ENCODE data around the gene LRRC8A.

Gene LRRC8A

DNA sequence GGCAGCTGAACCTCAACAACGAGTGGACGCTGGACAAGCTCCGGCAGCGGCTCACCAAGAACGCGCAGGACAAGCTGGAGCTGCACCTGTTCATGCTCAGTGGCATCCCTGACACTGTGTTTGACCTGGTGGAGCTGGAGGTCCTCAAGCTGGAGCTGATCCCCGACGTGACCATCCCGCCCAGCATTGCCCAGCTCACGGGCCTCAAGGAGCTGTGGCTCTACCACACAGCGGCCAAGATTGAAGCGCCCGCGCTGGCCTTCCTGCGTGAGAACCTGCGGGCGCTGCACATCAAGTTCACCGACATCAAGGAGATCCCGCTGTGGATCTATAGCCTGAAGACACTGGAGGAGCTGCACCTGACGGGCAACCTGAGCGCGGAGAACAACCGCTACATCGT, 26.4 kb downstream of the LRRC8A start:
- TF ChIP-seq, protein P1, sequence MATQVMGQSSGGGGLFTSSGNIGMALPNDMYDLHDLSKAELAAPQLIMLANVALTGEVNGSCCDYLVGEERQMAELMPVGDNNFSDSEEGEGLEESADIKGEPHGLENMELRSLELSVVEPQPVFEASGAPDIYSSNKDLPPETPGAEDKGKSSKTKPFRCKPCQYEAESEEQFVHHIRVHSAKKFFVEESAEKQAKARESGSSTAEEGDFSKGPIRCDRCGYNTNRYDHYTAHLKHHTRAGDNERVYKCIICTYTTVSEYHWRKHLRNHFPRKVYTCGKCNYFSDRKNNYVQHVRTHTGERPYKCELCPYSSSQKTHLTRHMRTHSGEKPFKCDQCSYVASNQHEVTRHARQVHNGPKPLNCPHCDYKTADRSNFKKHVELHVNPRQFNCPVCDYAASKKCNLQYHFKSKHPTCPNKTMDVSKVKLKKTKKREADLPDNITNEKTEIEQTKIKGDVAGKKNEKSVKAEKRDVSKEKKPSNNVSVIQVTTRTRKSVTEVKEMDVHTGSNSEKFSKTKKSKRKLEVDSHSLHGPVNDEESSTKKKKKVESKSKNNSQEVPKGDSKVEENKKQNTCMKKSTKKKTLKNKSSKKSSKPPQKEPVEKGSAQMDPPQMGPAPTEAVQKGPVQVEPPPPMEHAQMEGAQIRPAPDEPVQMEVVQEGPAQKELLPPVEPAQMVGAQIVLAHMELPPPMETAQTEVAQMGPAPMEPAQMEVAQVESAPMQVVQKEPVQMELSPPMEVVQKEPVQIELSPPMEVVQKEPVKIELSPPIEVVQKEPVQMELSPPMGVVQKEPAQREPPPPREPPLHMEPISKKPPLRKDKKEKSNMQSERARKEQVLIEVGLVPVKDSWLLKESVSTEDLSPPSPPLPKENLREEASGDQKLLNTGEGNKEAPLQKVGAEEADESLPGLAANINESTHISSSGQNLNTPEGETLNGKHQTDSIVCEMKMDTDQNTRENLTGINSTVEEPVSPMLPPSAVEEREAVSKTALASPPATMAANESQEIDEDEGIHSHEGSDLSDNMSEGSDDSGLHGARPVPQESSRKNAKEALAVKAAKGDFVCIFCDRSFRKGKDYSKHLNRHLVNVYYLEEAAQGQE (IDR thresholded peaks at IDR 0.05; ENCODE audit: low read depth) = no peak
- TF ChIP-seq, protein P2, sequence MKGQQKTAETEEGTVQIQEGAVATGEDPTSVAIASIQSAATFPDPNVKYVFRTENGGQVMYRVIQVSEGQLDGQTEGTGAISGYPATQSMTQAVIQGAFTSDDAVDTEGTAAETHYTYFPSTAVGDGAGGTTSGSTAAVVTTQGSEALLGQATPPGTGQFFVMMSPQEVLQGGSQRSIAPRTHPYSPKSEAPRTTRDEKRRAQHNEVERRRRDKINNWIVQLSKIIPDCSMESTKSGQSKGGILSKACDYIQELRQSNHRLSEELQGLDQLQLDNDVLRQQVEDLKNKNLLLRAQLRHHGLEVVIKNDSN (IDR thresholded peaks at IDR 0.05) = no peak
- TF ChIP-seq RAD21 (IDR thresholded peaks at IDR 0.05; ENCODE audit: low read depth) (no peak), TCF12 (IDR thresholded peaks at IDR 0.05; ENCODE audit: low read depth) (no peak), YY1 (IDR thresholded peaks at IDR 0.05; ENCODE audit: low read depth) (no peak), EGR1 (IDR thresholded peaks at IDR 0.05) (no peak), CEBPB (IDR thresholded peaks at IDR 0.05) (no peak), TAF1 (IDR thresholded peaks at IDR 0.05; ENCODE audit: low read depth) (no peak), ZBTB7A (IDR thresholded peaks at IDR 0.05; ENCODE audit: low read depth) (no peak), EP300 (IDR thresholded peaks at IDR 0.05; ENCODE audit: borderline replicate concordance) (no peak), CREB1 (IDR thresholded peaks at IDR 0.05; ENCODE audit: low read depth) (no peak), FOXM1 (IDR thresholded peaks at IDR 0.05; ENCODE audit: borderline replicate concordance, low read depth) (no peak), NFIC (IDR thresholded peaks at IDR 0.05) (no peak), TEAD4 (IDR thresholded peaks at IDR 0.05) (no peak)
- TF ChIP-seq, protein P3, sequence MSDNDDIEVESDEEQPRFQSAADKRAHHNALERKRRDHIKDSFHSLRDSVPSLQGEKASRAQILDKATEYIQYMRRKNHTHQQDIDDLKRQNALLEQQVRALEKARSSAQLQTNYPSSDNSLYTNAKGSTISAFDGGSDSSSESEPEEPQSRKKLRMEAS (IDR thresholded peaks at IDR 0.05) = no peak

DNA sequence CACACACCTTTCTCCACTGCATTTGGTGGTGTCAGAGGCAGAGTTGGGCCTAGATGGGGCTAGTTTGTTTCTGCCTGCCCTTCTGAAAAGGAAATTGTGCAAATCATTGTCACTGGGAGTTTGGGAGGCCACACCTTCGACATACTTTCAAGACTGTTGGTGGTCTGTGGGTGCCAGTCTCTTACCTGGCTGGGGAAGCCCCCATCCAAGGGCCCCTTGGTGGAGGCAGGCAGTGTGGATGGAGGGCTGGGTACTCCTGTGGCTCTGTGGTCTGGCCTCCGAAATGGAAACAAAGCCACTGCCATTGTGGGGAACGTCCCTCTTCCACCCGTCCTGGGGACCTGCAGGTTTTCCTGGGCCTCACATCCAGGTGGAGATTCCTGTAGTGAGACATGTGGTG, 27.9 kb downstream of the LRRC8A start:
- TF ChIP-seq EP300 (IDR thresholded peaks at IDR 0.05; ENCODE audit: borderline replicate concordance) (no peak), NFIC (IDR thresholded peaks at IDR 0.05) (no peak), YY1 (IDR thresholded peaks at IDR 0.05; ENCODE audit: low read depth) (no peak), EGR1 (IDR thresholded peaks at IDR 0.05) (no peak), TAF1 (IDR thresholded peaks at IDR 0.05; ENCODE audit: low read depth) (no peak), ZBTB7A (IDR thresholded peaks at IDR 0.05; ENCODE audit: low read depth) (no peak), RAD21 (IDR thresholded peaks at IDR 0.05; ENCODE audit: low read depth) (no peak), FOXM1 (IDR thresholded peaks at IDR 0.05; ENCODE audit: borderline replicate concordance, low read depth) (no peak), TEAD4 (IDR thresholded peaks at IDR 0.05) (no peak), CREB1 (IDR thresholded peaks at IDR 0.05; ENCODE audit: low read depth) (no peak), CEBPB (IDR thresholded peaks at IDR 0.05) (no peak), TCF12 (IDR thresholded peaks at IDR 0.05; ENCODE audit: low read depth) (no peak)
- TF ChIP-seq, protein P2 (IDR thresholded peaks at IDR 0.05) = no peak
- TF ChIP-seq, protein P3 (IDR thresholded peaks at IDR 0.05) = no peak
- TF ChIP-seq, protein P1 (IDR thresholded peaks at IDR 0.05; ENCODE audit: low read depth) = no peak

DNA sequence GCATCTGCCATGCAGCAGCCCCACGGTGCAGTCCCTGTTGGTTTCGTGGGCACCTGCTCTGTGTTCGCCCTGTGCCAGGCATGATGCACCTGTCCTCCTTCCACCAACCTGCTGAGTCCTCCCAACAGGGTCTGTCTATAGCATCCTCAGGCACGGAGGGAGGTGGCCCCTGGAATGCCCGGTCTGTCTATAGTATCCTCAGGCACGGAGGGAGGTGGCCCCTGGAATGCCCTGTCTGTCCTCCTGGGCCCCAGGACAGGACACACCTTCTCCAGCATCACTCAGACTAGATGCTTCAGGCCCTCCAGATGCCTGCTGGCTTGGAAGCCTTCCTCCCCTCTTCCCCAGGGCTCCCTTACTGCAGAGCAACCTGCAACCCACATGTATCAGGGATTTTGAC, 29.0 kb downstream of the LRRC8A start:
- TF ChIP-seq, protein P2 (IDR thresholded peaks at IDR 0.05) = no peak
- TF ChIP-seq FOXM1 (IDR thresholded peaks at IDR 0.05; ENCODE audit: borderline replicate concordance, low read depth) (no peak), RAD21 (IDR thresholded peaks at IDR 0.05; ENCODE audit: low read depth) (no peak), CREB1 (IDR thresholded peaks at IDR 0.05; ENCODE audit: low read depth) (no peak)

DNA sequence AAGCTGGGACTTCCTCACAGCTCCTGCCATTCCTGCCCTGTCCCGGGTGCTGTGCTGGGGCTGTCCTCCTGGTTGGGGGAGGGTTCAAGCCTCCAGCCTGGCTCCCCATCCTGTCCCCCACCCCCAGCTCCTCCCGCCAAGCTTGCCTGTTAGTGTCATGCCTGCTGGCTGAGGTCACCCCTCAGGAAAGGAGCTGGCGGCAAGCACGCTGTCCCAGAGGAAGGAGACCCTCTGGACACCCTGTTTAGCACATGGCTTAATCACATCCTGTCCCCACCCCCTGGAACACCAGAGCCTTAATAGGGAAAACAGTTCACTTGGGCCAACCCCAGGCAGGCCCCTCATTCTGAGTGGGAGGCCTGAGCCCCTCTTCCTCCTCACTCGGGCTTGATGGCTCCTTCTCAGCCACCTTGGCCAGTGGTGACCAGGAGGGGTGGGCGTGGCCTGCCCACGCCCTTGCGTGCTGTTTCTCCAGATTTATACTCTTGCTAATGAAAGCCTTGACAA, 29.6 kb downstream of the LRRC8A start:
- TF ChIP-seq CEBPB (IDR thresholded peaks at IDR 0.05) = no peak
- no peak for TF ChIP-seq ZBTB7A (IDR thresholded peaks at IDR 0.05; ENCODE audit: low read depth)
- TF ChIP-seq TEAD4 (IDR thresholded peaks at IDR 0.05) = no peak
- peak; percentile 24; the same call in 1 of the 2 replicates for TF ChIP-seq EP300 (IDR thresholded peaks at IDR 0.05; ENCODE audit: borderline replicate concordance)
- TF ChIP-seq, protein P3 (IDR thresholded peaks at IDR 0.05) = peak; percentile 55; the same call in 1 of the 2 replicates

DNA sequence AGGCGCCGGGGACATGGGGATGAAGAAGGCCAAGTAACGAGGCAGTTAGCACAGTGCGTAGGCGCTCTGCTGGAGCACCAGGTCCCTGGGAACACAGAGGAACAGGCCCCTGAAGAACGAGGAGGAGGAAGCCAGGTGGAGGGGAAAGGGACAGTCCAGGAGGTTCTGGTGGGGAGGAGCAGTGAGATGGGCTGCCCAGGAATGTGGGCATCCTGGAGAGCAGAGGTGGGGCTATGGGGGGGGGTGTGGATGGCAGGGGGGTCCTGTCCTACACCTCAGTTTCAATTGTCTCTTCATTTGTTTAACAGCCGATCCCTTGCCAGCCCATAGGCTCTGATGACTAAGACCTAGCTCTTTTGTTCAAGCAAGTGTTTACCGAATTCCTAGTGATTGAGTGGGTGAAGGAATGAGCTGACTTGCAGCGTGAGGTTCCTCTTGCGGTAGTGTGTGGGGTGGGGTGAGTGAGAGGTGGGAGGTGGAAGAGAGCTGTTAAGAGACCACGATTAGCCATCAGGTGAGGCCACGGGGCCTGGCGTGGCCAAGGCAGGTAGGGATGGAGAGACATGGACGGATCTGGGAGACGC, 30.4 kb downstream of the LRRC8A start:
- no peak for TF ChIP-seq FOXM1 (IDR thresholded peaks at IDR 0.05; ENCODE audit: borderline replicate concordance, low read depth)
- TF ChIP-seq TEAD4 (IDR thresholded peaks at IDR 0.05) = peak; percentile 53
